Measurements from ENCODE around the gene PLCH1.

Gene PLCH1

DNA sequence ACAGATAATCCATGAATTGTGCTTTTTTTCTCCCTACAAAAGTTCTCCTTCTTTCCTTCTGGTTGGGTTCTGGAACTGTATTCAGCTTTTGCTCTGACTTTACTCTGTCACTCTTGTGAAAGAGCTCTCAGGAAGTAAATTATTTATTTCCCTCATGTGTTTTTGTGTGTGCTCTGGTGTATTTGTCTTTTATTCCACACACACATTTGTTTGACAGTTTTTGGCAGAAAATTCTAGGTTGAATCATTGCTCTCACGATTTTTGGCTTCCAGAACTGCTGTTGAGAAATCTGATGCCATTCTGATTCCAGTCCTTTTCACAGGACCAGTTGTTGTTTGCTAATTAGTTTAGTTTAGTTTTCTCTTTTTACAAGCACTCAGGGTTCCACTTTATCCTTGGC lies 172.8 kb downstream of the PLCH1 start:
- no peaks in the 10 kb centered on the region for H4K20me1 ChIP-seq (ENCODE audit: insufficient read depth, low read length)
- H3K4me3 ChIP-seq (ENCODE audit: low read length) = no peak overlapping the region
- H3K4me1 ChIP-seq (ENCODE audit: low read length) = no peaks in the 10 kb centered on the region
- H3K27ac ChIP-seq (ENCODE audit: low read length) = no peak overlapping the region
- no peaks in the 10 kb centered on the region for H3K9me3 ChIP-seq (ENCODE audit: insufficient read depth, low read length)
- TF ChIP-seq, protein P1, sequence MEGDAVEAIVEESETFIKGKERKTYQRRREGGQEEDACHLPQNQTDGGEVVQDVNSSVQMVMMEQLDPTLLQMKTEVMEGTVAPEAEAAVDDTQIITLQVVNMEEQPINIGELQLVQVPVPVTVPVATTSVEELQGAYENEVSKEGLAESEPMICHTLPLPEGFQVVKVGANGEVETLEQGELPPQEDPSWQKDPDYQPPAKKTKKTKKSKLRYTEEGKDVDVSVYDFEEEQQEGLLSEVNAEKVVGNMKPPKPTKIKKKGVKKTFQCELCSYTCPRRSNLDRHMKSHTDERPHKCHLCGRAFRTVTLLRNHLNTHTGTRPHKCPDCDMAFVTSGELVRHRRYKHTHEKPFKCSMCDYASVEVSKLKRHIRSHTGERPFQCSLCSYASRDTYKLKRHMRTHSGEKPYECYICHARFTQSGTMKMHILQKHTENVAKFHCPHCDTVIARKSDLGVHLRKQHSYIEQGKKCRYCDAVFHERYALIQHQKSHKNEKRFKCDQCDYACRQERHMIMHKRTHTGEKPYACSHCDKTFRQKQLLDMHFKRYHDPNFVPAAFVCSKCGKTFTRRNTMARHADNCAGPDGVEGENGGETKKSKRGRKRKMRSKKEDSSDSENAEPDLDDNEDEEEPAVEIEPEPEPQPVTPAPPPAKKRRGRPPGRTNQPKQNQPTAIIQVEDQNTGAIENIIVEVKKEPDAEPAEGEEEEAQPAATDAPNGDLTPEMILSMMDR (IDR thresholded peaks at IDR 0.05; ENCODE audit: low read depth, low read length) = no peak
- TF ChIP-seq EZH2phosphoT487 (IDR thresholded peaks at IDR 0.05; ENCODE audit: low read depth) = no peak
- H3K36me3 ChIP-seq (replicated peaks; ENCODE audit: low read depth, low read length) = no peaks in the 10 kb centered on the region
- H3K27me3 ChIP-seq (ENCODE audit: low read depth, low read length) = no peaks in the 10 kb centered on the region
- no peak overlapping the region for H3K9ac ChIP-seq (ENCODE audit: low read length)
- no peaks in the 10 kb centered on the region for H3K79me2 ChIP-seq (ENCODE audit: low read length)
- no peak overlapping the region for H2AFZ ChIP-seq (ENCODE audit: low read depth, low read length)
- no peak overlapping the region for H3K4me2 ChIP-seq (ENCODE audit: low read length)

DNA sequence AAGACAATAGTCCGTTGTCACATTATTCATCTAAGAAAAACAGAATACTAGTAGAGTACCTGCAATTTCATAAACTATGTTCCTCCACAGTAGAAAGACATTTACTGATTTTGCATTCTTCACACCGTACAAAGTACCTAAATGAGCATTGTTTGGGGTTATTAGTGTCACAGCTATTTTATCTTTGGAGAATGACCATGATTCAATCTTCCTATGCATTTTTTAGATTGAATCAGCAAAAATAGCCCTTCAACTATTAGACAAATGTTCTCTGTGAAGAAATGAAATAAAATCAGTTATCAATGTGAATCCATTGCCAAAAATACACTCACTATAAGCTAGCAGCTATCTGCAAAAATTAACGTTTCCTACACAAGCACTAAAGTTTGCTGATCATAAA lies 176.6 kb downstream of the PLCH1 start:
- Histone ChIP-seq H3K9ac (ENCODE audit: low read length) (no peak overlapping the region), H4K20me1 (ENCODE audit: insufficient read depth, low read length) (no peaks in the 10 kb centered on the region), H2AFZ (ENCODE audit: low read depth, low read length) (no peak overlapping the region), H3K4me3 (ENCODE audit: low read length) (no peak overlapping the region), H3K36me3 (replicated peaks; ENCODE audit: low read depth, low read length) (no peaks in the 10 kb centered on the region), H3K79me2 (ENCODE audit: low read length) (no peaks in the 10 kb centered on the region), H3K4me1 (ENCODE audit: low read length) (no peaks in the 10 kb centered on the region), H3K27ac (ENCODE audit: low read length) (no peak overlapping the region), H3K27me3 (ENCODE audit: low read depth, low read length) (no peaks in the 10 kb centered on the region), H3K4me2 (ENCODE audit: low read length) (no peak overlapping the region), H3K9me3 (ENCODE audit: insufficient read depth, low read length) (no peaks in the 10 kb centered on the region)
- TF ChIP-seq, protein P1 (IDR thresholded peaks at IDR 0.05; ENCODE audit: low read depth, low read length) = no peak
- TF ChIP-seq EZH2phosphoT487 (IDR thresholded peaks at IDR 0.05; ENCODE audit: low read depth) = no peak

DNA sequence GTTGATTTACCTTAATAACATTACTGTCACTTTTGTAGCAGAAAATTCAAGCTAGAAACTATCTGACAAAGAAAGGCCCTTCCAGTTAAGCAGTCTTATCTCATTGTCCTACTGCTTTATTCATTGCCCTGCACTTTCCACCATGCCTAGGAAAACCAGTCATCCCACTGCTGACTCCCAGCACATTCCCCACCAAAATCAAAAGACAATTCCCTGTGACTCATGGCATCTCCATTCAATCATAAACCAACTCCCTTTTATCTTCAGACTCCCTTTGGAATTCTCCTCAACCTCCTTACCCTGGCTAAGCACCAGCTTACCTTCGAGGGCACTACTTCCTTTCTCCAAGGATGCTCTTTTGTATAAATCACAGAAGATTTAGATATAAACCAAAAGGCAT lies 184.3 kb downstream of the PLCH1 start:
- Histone ChIP-seq H3K4me2 (ENCODE audit: low read length) (no peak overlapping the region), H3K36me3 (replicated peaks; ENCODE audit: low read depth, low read length) (no peaks in the 10 kb centered on the region)
- no peak for TF ChIP-seq EZH2phosphoT487 (IDR thresholded peaks at IDR 0.05; ENCODE audit: low read depth)
- TF ChIP-seq, protein P1 (IDR thresholded peaks at IDR 0.05; ENCODE audit: low read depth, low read length) = no peak

DNA sequence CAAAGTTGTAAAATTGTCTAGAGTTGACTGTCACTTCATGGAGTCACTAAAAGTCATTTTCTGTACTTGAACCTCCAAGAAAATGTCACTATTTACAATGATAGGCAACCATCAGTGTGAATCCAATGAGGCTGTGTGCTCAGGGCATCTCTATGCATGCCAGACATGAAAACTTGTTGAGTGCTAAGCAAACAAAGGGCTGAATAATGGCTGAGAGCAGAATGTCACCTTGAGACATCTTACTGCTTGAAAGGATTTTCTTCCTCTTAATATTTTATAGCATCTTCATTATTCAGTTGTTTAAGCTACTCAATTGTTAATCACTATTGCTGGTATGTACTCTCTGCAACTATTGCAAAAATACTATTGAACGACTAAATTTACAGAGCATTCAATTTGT lies 184.7 kb downstream of the PLCH1 start:
- H3K27ac ChIP-seq (ENCODE audit: low read length) = no peak overlapping the region
- no peaks in the 10 kb centered on the region for H3K36me3 ChIP-seq (replicated peaks; ENCODE audit: low read depth, low read length)
- H2AFZ ChIP-seq (ENCODE audit: low read depth, low read length) = no peak overlapping the region
- H3K27me3 ChIP-seq (ENCODE audit: low read depth, low read length) = no peaks in the 10 kb centered on the region
- no peak for TF ChIP-seq EZH2phosphoT487 (IDR thresholded peaks at IDR 0.05; ENCODE audit: low read depth)
- TF ChIP-seq, protein P1 (IDR thresholded peaks at IDR 0.05; ENCODE audit: low read depth, low read length) = no peak
- no peak overlapping the region for H3K4me2 ChIP-seq (ENCODE audit: low read length)
- H3K9me3 ChIP-seq (ENCODE audit: insufficient read depth, low read length) = no peaks in the 10 kb centered on the region
- H3K9ac ChIP-seq (ENCODE audit: low read length) = no peak overlapping the region
- H3K79me2 ChIP-seq (ENCODE audit: low read length) = no peaks in the 10 kb centered on the region
- H3K4me1 ChIP-seq (ENCODE audit: low read length) = peaks cover 5% of the 10 kb centered on the region
- no peaks in the 10 kb centered on the region for H4K20me1 ChIP-seq (ENCODE audit: insufficient read depth, low read length)
- no peak overlapping the region for H3K4me3 ChIP-seq (ENCODE audit: low read length)

More for the DNA sequence above, 184.3 kb downstream of the PLCH1 start:
- Histone ChIP-seq H3K79me2 (ENCODE audit: low read length) (no peaks in the 10 kb centered on the region), H3K9me3 (ENCODE audit: insufficient read depth, low read length) (no peaks in the 10 kb centered on the region), H3K4me1 (ENCODE audit: low read length) (peaks cover under 1% of the 10 kb centered on the region; the same call in 1 of the 2 replicates), H3K9ac (ENCODE audit: low read length) (no peak overlapping the region), H3K4me3 (ENCODE audit: low read length) (no peak overlapping the region), H3K27me3 (ENCODE audit: low read depth, low read length) (no peaks in the 10 kb centered on the region), H2AFZ (ENCODE audit: low read depth, low read length) (no peak overlapping the region), H3K27ac (ENCODE audit: low read length) (no peak overlapping the region), H4K20me1 (ENCODE audit: insufficient read depth, low read length) (no peaks in the 10 kb centered on the region)
